ENCODE data around the gene TAF1A. TPM values are rescaled to one million over a fixed set of nuclear protein-coding genes. Genes with fewer than 3 reads are reported as not detected.
"Not testable (repeated sequence)": the region's sequence is repeated elsewhere in the genome, so short reads cannot be mapped to it uniquely, and the experiment has no call there.

The TAF1A gene
- 12.5 TPM for polyA plus RNA-seq (2012; ENCODE audit: insufficient read depth, insufficient read length)

DNA sequence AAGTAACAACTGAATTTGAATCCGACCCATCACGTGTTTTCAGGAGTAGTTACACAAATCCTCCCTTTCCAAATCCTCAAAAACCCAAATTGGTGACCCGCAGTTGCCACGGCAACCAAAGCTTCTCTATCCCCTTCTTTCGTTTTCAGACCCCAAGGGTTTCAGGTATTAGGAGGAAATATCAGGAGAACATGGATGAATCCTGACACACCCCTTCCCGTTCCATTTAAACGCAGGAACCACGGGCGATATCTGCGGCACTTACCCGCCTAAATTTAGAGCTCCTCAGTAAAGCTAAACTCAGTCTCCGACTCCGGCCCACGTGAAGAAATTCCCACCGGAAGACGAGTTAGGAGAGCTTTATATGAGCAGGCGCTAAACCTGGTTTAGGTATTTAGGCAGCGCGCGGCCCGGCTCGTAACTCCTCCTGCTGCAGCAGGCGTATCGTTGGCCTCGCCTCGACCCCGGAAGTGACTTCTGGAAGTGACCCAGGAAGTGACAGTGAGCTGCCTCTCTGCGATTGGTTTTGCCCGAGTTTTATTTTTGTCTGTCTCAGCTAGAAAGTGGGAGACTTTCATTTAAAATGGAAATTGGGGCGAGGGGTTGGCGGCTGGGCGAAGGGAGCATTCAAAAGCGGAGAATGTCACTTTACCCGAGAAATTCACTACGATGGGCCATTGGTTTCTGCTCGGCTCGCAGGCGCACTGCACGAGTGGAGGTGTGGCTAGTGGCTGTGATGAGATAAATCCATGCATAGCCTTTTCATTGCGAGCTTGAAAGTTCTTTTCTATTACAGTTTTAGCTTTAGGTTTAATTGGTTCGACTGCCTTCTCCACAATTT is at the start of gene TAF1A:
Gene TAF1A, minus strand, starts transcription at position 472 of the 841 bp plus-strand sequence.
- DNase-seq (ENCODE audit: low read depth, low spot score): peak; percentile 81
- peak within 1 kb of the TSS; percentile 90 for H3K4me3 ChIP-seq (ENCODE audit: low read length)

GRCh38 chr1:222634180-222635013 is 44.7 kb upstream of the TAF1A start:
- DNase-seq (ENCODE audit: low read depth, low spot score): peak; percentile 91
- H3K4me3 ChIP-seq (ENCODE audit: low read length): no peak overlapping the region

DNA sequence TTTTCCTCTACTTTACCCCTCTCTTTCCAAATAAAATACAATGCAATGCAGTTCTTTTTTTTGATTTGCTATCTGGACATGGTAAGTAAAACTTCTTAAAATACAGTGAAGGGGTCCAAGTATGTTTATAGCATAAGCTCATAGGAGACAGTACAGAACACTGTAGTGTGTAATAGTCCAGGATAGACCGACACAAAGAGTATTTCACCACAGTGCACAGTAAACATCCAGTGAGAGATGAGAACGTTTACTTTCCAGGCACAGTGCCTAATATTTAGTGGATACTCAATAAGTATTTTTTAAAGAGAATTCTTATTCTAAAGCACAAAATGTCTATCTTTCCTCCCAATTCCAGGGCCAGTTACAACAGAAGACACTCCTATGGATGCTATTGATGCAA is 43.0 kb upstream of the TAF1A start:
- DNase-seq (ENCODE audit: low read depth, low spot score): no peak
- H3K4me3 ChIP-seq (ENCODE audit: low read length): no peak overlapping the region

GRCh38 chr1:222631611-222632208 is 42.0 kb upstream of the TAF1A start:
- H3K4me3 ChIP-seq (ENCODE audit: low read length): no peak overlapping the region
- DNase-seq (ENCODE audit: low read depth, low spot score): no peak

DNA sequence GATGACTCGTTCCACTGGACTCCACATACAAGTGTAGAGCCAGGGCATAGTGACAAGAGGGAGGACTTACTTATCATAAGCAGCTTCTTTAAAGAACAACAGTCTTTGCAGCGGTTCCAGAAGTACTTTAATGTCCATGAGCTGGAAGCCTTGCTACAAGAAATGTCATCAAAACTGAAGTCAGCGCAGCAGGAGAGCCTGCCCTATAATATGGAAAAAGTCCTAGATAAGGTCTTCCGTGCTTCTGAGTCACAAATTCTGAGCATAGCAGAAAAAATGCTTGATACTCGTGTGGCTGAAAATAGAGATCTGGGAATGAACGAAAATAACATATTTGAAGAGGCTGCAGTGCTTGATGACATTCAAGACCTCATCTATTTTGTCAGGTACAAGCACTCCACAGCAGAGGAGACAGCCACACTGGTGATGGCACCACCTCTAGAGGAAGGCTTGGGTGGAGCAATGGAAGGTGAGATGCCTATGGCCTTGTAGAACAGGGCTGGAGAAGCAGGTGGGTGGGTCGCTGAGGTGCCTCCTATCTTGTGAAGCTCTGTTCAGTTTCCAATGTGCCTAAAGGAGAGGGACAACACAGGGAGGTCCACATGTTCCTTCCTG is 40.3 kb upstream of the TAF1A start:
- no peak overlapping the region for H3K4me3 ChIP-seq (ENCODE audit: low read length)
- DNase-seq (ENCODE audit: low read depth, low spot score): no peak

GRCh38 chr1:222627232-222627631 is 37.5 kb upstream of the TAF1A start:
- no peak for DNase-seq (ENCODE audit: low read depth, low spot score)
- no peak overlapping the region for H3K4me3 ChIP-seq (ENCODE audit: low read length)

DNA sequence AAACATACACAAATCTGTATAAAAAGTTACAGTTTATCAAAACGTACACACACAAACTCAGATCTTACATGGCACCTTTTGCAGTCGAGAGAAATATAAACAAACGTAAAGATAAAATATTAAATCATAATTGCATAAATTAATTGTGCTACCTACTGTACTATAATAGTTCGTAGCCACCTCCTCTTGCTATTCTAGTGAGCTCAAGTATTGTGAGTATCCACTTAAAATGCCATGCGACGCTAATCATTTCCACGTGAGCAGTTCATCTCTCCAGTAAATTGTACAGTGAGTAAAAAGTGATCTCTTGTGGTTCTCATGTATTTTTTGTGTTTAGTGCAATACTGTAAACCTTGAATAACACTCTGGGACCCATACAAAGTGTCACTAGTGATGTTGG is 34.5 kb upstream of the TAF1A start:
- no peak overlapping the region for H3K4me3 ChIP-seq (ENCODE audit: low read length)
- DNase-seq (ENCODE audit: low read depth, low spot score): no peak

GRCh38 chr1:222623458-222623857 is 33.7 kb upstream of the TAF1A start:
- H3K4me3 ChIP-seq (ENCODE audit: low read length): no peak overlapping the region
- no peak for DNase-seq (ENCODE audit: low read depth, low spot score)

GRCh38 chr1:222622765-222623164 is 33.0 kb upstream of the TAF1A start:
- no peak for DNase-seq (ENCODE audit: low read depth, low spot score)
- H3K4me3 ChIP-seq (ENCODE audit: low read length): no peak overlapping the region

- no peak overlapping the region for H3K4me3 ChIP-seq (ENCODE audit: low read length)
- no peak for DNase-seq (ENCODE audit: low read depth, low spot score)
Measured at GRCh38 chr1:222620566-222620965, 30.8 kb upstream of the TAF1A start.

- H3K4me3 ChIP-seq (ENCODE audit: low read length): peak overlapping the region; percentile 59
- DNase-seq (ENCODE audit: low read depth, low spot score): no peak
Measured at GRCh38 chr1:222618880-222619596, 29.3 kb upstream of the TAF1A start.

DNA sequence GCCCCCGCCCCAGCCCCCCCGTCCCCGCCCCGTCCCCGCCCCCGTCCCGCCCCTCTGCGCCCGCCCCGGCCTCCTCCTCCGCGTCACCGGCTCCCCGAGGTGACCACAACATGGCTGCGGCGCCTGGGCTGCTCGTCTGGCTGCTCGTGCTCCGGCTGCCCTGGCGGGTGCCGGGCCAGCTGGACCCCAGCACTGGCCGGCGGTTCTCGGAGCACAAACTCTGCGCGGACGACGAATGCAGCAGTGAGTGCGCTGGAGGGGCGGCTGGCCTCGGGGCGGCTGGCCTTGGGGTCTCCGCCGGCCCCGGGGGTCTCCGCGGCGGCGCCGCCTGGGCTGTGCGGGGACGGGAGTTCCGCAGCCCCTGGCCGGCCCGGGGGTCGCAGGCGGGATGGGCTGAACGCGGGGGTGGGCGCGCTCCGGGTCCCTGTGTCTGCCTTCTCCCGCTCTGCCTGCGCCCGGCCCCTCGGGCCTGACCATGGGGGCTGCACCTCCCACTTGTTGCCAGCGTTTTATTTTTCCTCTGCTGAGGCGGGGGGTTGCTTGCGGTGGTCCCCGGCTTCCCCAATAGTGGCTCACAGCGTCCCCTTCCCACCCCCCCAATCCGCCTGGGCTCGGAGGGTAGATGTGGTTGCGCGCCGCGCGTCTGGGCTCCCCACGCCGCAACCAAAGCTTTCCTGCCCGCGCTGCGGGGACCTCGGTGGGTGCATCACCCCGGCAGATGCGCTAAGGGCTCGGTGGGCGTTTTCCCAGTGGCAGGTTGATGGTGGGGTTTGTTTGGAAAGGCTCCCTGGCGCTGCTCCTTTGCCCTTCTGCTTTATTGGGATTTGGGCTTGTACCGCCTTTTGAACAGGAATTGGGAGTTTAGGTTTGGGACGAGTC is 28.5 kb upstream of the TAF1A start, which contains the start of gene MIA3:
Gene MIA3, plus strand, starts transcription at position 97 of the 879 bp plus-strand sequence. Its CDS starts 14 bp downstream, at position 111.
- H3K4me3 ChIP-seq (ENCODE audit: low read length): peak within 1 kb of the TSS; percentile 59
- peak; percentile 10 for DNase-seq (ENCODE audit: low read depth, low spot score)

- peak overlapping the region; percentile 54 for H3K4me3 ChIP-seq (ENCODE audit: low read length)
- peak; percentile 95 for DNase-seq (ENCODE audit: low read depth, low spot score)
Measured at GRCh38 chr1:222617367-222617951, 27.7 kb upstream of the TAF1A start.

DNA sequence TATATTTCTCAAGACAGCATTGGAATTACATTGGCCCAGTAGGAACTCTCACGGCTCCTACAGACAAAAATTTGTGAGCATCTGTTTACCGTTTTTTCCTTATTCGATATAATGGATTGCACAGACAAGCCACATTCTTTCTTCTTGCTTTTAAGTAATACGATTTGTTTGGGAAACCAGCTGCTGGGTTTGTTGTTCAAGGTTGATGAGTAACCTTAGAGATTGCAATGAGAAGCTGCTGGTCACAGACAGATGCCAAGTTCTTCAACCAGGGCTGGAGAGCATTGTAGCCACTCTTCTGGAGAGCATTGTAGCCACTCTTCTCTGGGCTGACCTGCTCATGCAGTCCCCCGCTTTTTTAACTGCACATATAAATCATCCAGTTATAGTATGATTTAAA is 26.8 kb upstream of the TAF1A start:
- DNase-seq (ENCODE audit: low read depth, low spot score): no peak
- no peak overlapping the region for H3K4me3 ChIP-seq (ENCODE audit: low read length)

DNA sequence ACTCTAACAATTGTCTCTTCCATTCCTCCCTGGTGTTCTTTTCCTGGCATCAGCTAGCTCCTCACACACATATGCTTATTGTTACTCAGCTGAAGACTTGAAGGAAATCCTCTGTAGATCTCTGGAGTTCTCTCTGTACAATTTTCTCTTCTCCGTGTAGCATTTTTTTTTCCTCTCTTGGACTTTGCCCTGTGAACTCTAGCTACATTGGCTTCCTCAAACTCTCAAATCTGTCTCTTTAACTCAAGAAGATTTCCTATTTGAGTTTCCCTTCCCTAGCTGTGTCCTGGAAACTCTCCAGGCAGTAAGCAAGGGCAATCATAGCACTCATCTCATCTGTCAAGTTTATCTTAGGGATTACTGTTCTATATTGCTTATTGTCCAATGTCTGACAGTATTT is 23.9 kb upstream of the TAF1A start:
- no peak overlapping the region for H3K4me3 ChIP-seq (ENCODE audit: low read length)
- no peak for DNase-seq (ENCODE audit: low read depth, low spot score)

GRCh38 chr1:222610728-222611127 is 21.0 kb upstream of the TAF1A start:
- DNase-seq (ENCODE audit: low read depth, low spot score): no peak
- no peak overlapping the region for H3K4me3 ChIP-seq (ENCODE audit: low read length)

DNA sequence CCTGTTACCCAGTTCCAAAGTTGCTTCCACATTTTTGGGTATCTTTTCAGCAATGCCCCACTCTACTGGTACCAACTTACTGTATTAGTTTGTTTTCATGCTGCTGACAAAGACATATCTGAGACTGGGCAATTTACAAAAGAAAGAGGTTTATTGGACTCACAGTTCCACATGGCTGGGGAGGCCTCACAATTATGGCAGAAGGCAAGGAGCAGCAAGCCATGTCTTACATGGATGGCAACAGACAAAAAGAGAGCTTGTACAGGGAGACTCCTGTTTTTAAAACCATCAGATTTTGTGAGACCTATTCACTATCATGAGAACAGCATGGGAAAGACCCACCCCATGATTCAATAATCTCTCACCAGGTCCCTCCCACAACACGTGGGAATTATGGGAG is 19.4 kb upstream of the TAF1A start:
- DNase-seq (ENCODE audit: low read depth, low spot score); H3K4me3 ChIP-seq (ENCODE audit: low read length): not testable (repeated sequence)

Data from Jurkat, Clone E6-1 (cell line).